CD4-positive, alpha-beta T cell (primary cell): Measurements from ENCODE around the gene ZBTB20. TPM values are rescaled to one million over a fixed set of nuclear protein-coding genes. Genes with fewer than 3 reads are reported as not detected.

Source experiments
- ATAC-seq: fragments of 200-7000 bp; cut with Tn5 transposase; one replicate; pipeline ENCODE4 v1.10.0; 2022; ENCODE audit warnings: mild to moderate bottlenecking; ENCODE audit not compliant: poor library complexity
- CTCF ChIA-PET: fragments of 350-600 bp; sonication (Branson Sonifier 250); formaldehyde crosslinking; loops from one replicate; lab custom pipeline; 2021; ENCODE audit warnings: antibody characterized with exemption, inconsistent platforms; lab: Charles Lee
- POLR2A ChIA-PET: fragments of 350-600 bp; sonication (Branson Sonifier 250); formaldehyde crosslinking; loops from one replicate; lab custom pipeline; 2021; ENCODE audit warnings: antibody characterized with exemption, inconsistent platforms; lab: Charles Lee
- DNase-seq, 14 experiments: peaks; one replicate each; pipeline ENCODE4 v3.0.0-alpha.2; 2013 to 2020; ENCODE audit warnings: mixed read lengths in 2 of 14
- H3K27ac ChIP-seq, 2 donors: one replicate each; pipeline versions ENCODE4 v1.5.1 to v1.7.0; 2013; ENCODE audit warnings: low read length in 2 of 2, low read depth in 1 of 2, mild to moderate bottlenecking in 1 of 2
- H3K27me3 ChIP-seq, 2 experiments: 1 replicate in 1 of 2; 2 replicates in 1 of 2; pipeline versions ENCODE4 v1.6.1 to v1.7.0; 2013; ENCODE audit warnings: low read length in 2 of 2, control low read depth in 1 of 2, mild to moderate bottlenecking in 1 of 2, moderate library complexity in 1 of 2; ENCODE audit not compliant: insufficient read depth in 2 of 2, control insufficient read depth in 1 of 2
- H3K36me3 ChIP-seq: one replicate; pipeline ENCODE4 v1.6.1; 2013; ENCODE audit warnings: low read length, control low read depth; ENCODE audit not compliant: insufficient read depth
- H3K4me1 ChIP-seq: one replicate; pipeline ENCODE4 v1.6.1; 2013; ENCODE audit warnings: low read length, control low read depth; ENCODE audit not compliant: insufficient read depth
- H3K4me3 ChIP-seq: one replicate; pipeline ENCODE4 v1.5.1; 2013; ENCODE audit warnings: mild to moderate bottlenecking, low read length, moderate library complexity
- H3K9me3 ChIP-seq, 2 experiments: 1 replicate in 1 of 2; 2 replicates in 1 of 2; pipeline versions ENCODE4 v1.6.1 to v1.7.0; 2013; ENCODE audit warnings: low read length in 2 of 2, mild to moderate bottlenecking in 2 of 2, control low read depth in 1 of 2, moderate library complexity in 1 of 2; ENCODE audit not compliant: control insufficient read depth in 1 of 2, insufficient read depth in 1 of 2
- H3K27ac Mint-ChIP-seq: one replicate; pipeline ENCODE4 v1.8.0; 2020; ENCODE audit warnings: mixed read lengths
- H3K27me3 Mint-ChIP-seq: one replicate; pipeline ENCODE4 v1.8.0; 2021; ENCODE audit warnings: mixed read lengths
- H3K36me3 Mint-ChIP-seq: one replicate; pipeline ENCODE4 v1.8.0; 2021; ENCODE audit warnings: low read depth, mixed read lengths
- H3K4me1 Mint-ChIP-seq: one replicate; pipeline ENCODE4 v1.8.0; 2021; ENCODE audit warnings: low read depth, mixed read lengths
- H3K4me3 Mint-ChIP-seq: one replicate; pipeline ENCODE4 v1.8.0; 2020; ENCODE audit warnings: mild to moderate bottlenecking, mixed read lengths
- H3K9me3 Mint-ChIP-seq: one replicate; pipeline ENCODE4 v1.8.0; 2020; ENCODE audit warnings: mixed read lengths
- CTCF ChIP-seq: fragments of 200-600 bp; IDR thresholded peaks from one replicate; pipeline ENCODE4 v1.8.0; 2022; ENCODE audit warnings: antibody characterized with exemption, mild to moderate bottlenecking
- intact Hi-C, 2 experiments: fragments of 100-400 bp; cut with DNase I in 1 of 2; cut with micrococcal nuclease in 1 of 2; formaldehyde crosslinking; loops; one replicate each; pipeline versions ENCODE4 v1.15.1 to v1.9.0; 2023 to 2025; cut with DNase I, micrococcal nuclease
- total RNA-seq, 174 experiments: library from RNA in 2 of 174; stranded (reverse) in 2 of 174; gene quantifications; one replicate each; pipeline ENCODE4 v1.2.3 and lab custom pipeline; 2021 to 2026

ZBTB20 gene
- total RNA-seq, 2 experiments from 2014 or later: 41.6 to 47.4 TPM

GRCh38 chr3:115120597-115120996 is 26.5 kb downstream of the ZBTB20 start:
- Mint-ChIP-seq H3K4me1 (peaks cover 33% of the 10 kb centered on the region), H3K27ac (no peak overlapping the region), H3K4me3 (no peak overlapping the region), H3K9me3 (peaks cover 5% of the 10 kb centered on the region), H3K36me3 (peaks cover 5% of the 10 kb centered on the region), H3K27me3 (no peaks in the 10 kb centered on the region)
- H3K4me3 ChIP-seq: no peak overlapping the region
- ChIA-PET CTCF (no interaction called here), POLR2A (interaction anchor here (0.8 kb wide), 1 partner anchor 26 kb away, joined by 3 read pairs; no protein-coding TSS in a partner anchor)
- H3K4me1 ChIP-seq: no peaks in the 10 kb centered on the region
- intact Hi-C loops: no loop called here
- no peak for DNase-seq
- ATAC-seq: no peak
- no peaks in the 10 kb centered on the region for H3K9me3 ChIP-seq
- no peak overlapping the region for H3K27ac ChIP-seq
- H3K36me3 ChIP-seq: no peaks in the 10 kb centered on the region
- TF ChIP-seq CTCF: no peak
- no peaks in the 10 kb centered on the region for H3K27me3 ChIP-seq

GRCh38 chr3:115113367-115113766 is 33.7 kb downstream of the ZBTB20 start:
- CTCF ChIA-PET: no interaction called here
- Histone ChIP-seq H3K27ac (no peak overlapping the region), H3K27me3 (no peaks in the 10 kb centered on the region), H3K9me3 (no peaks in the 10 kb centered on the region), H3K36me3 (no peaks in the 10 kb centered on the region), H3K4me1 (no peaks in the 10 kb centered on the region), H3K4me3 (no peak overlapping the region)
- H3K36me3 Mint-ChIP-seq: peaks cover 10% of the 10 kb centered on the region
- DNase-seq (no peak), ATAC-seq (no peak)
- POLR2A ChIA-PET: no interaction called here
- intact Hi-C loops: loop anchor here in 1 of 2 experiments (2.0 kb wide), 1 partner anchor 13 kb away; no protein-coding TSS in a partner anchor
- no peak overlapping the region for H3K4me3 Mint-ChIP-seq
- H3K9me3 Mint-ChIP-seq: no peaks in the 10 kb centered on the region
- TF ChIP-seq CTCF: no peak
- peaks cover 14% of the 10 kb centered on the region for H3K4me1 Mint-ChIP-seq
- no peaks in the 10 kb centered on the region for H3K27me3 Mint-ChIP-seq
- no peak overlapping the region for H3K27ac Mint-ChIP-seq

- Mint-ChIP-seq H3K4me3 (no peak overlapping the region), H3K27ac (no peak overlapping the region), H3K4me1 (peaks cover 14% of the 10 kb centered on the region), H3K9me3 (no peaks in the 10 kb centered on the region), H3K36me3 (peaks cover 28% of the 10 kb centered on the region), H3K27me3 (no peaks in the 10 kb centered on the region)
- no peak overlapping the region for H3K4me3 ChIP-seq
- H3K36me3 ChIP-seq: no peaks in the 10 kb centered on the region
- no peak overlapping the region for H3K27ac ChIP-seq
- no peak for TF ChIP-seq CTCF
- no peaks in the 10 kb centered on the region for H3K4me1 ChIP-seq
- DNase-seq (no peak), ATAC-seq (no peak)
- H3K27me3 ChIP-seq: no peaks in the 10 kb centered on the region
- intact Hi-C loops: loop anchor here in 1 of 2 experiments (2.0 kb wide), 1 partner anchor 15 kb away; no protein-coding TSS in a partner anchor
- no peaks in the 10 kb centered on the region for H3K9me3 ChIP-seq
- CTCF ChIA-PET: interaction anchor here (0.8 kb wide), 1 partner anchor 13 kb away, joined by 3 read pairs; no protein-coding TSS in a partner anchor
- POLR2A ChIA-PET: interaction anchor here (0.7 kb wide), 1 partner anchor 34 kb away, joined by 3 read pairs; no protein-coding TSS in a partner anchor
Measured at GRCh38 chr3:115111632-115112031, 35.5 kb downstream of the ZBTB20 start.
